ENCODE data around the gene SETD6.

- TF ChIP-seq CTCF (conservative IDR thresholded peaks at IDR 0.05 in 1 of 2, IDR thresholded peaks at IDR 0.05 in 1 of 2; ENCODE audit: extremely low read depth in 1 of 2, insufficient read depth in 1 of 2, low read depth in 1 of 2, low read length in 2 of 2) (no peak), EZH2 (IDR thresholded peaks at IDR 0.05; ENCODE audit: borderline replicate concordance, low read length) (no peak)
Observed at GRCh38 chr16:58509256-58510096, 5.8 kb upstream of the SETD6 start.
